ENCODE measurements around the gene TTK.

The TTK gene

GRCh38 chr6:80015839-80016435 lies 11.5 kb downstream of the TTK start:
- Histone ChIP-seq H3K4me1 (ENCODE audit: insufficient read depth, poor library complexity, severe bottlenecking) (no peaks in the 10 kb centered on the region), H3K27ac (ENCODE audit: poor library complexity, severe bottlenecking) (no peak overlapping the region), H3K27me3 (ENCODE audit: insufficient read depth, poor library complexity, severe bottlenecking) (no peaks in the 10 kb centered on the region), H3K9me3 (ENCODE audit: severe bottlenecking) (no peaks in the 10 kb centered on the region), H3K4me3 (ENCODE audit: severe bottlenecking) (no peak overlapping the region), H3K36me3 (ENCODE audit: low read depth) (peaks cover 97% of the 10 kb centered on the region)
- ATAC-seq (ENCODE audit: low read depth) (no peak), DNase-seq (ENCODE audit: low spot score) (no peak)
- TF ChIP-seq CTCF (IDR thresholded peaks at IDR 0.05; ENCODE audit: poor library complexity, severe bottlenecking) = no peak

- Histone ChIP-seq H3K36me3 (ENCODE audit: low read depth) (peaks cover 92% of the 10 kb centered on the region), H3K4me3 (ENCODE audit: severe bottlenecking) (no peak overlapping the region), H3K27me3 (ENCODE audit: insufficient read depth, poor library complexity, severe bottlenecking) (no peaks in the 10 kb centered on the region), H3K9me3 (ENCODE audit: severe bottlenecking) (no peaks in the 10 kb centered on the region), H3K27ac (ENCODE audit: poor library complexity, severe bottlenecking) (no peak overlapping the region), H3K4me1 (ENCODE audit: insufficient read depth, poor library complexity, severe bottlenecking) (no peaks in the 10 kb centered on the region)
- no peak for DNase-seq (ENCODE audit: low spot score)
- no peak for ATAC-seq (ENCODE audit: low read depth)
- no peak for TF ChIP-seq CTCF (IDR thresholded peaks at IDR 0.05; ENCODE audit: poor library complexity, severe bottlenecking)
Observed at GRCh38 chr6:80020381-80021120, 16.1 kb downstream of the TTK start.

- H3K4me3 ChIP-seq (ENCODE audit: severe bottlenecking) = no peak overlapping the region
- H3K36me3 ChIP-seq (ENCODE audit: low read depth) = peaks cover 92% of the 10 kb centered on the region
- no peaks in the 10 kb centered on the region for H3K9me3 ChIP-seq (ENCODE audit: severe bottlenecking)
- TF ChIP-seq CTCF (IDR thresholded peaks at IDR 0.05; ENCODE audit: poor library complexity, severe bottlenecking) = no peak
- H3K27me3 ChIP-seq (ENCODE audit: insufficient read depth, poor library complexity, severe bottlenecking) = no peaks in the 10 kb centered on the region
- no peak for ATAC-seq (ENCODE audit: low read depth)
- no peak for DNase-seq (ENCODE audit: low spot score)
- no peaks in the 10 kb centered on the region for H3K4me1 ChIP-seq (ENCODE audit: insufficient read depth, poor library complexity, severe bottlenecking)
- H3K27ac ChIP-seq (ENCODE audit: poor library complexity, severe bottlenecking) = no peak overlapping the region
Observed at GRCh38 chr6:80021131-80021530, 16.7 kb downstream of the TTK start.

- no peak overlapping the region for H3K4me3 ChIP-seq (ENCODE audit: severe bottlenecking)
- H3K9me3 ChIP-seq (ENCODE audit: severe bottlenecking) = no peaks in the 10 kb centered on the region
- ATAC-seq (ENCODE audit: low read depth) (no peak), DNase-seq (ENCODE audit: low spot score) (no peak)
- H3K36me3 ChIP-seq (ENCODE audit: low read depth) = peaks cover 92% of the 10 kb centered on the region
- no peak for TF ChIP-seq CTCF (IDR thresholded peaks at IDR 0.05; ENCODE audit: poor library complexity, severe bottlenecking)
- H3K4me1 ChIP-seq (ENCODE audit: insufficient read depth, poor library complexity, severe bottlenecking) = no peaks in the 10 kb centered on the region
- H3K27ac ChIP-seq (ENCODE audit: poor library complexity, severe bottlenecking) = no peak overlapping the region
- no peaks in the 10 kb centered on the region for H3K27me3 ChIP-seq (ENCODE audit: insufficient read depth, poor library complexity, severe bottlenecking)
Observed at GRCh38 chr6:80021591-80021990, 17.1 kb downstream of the TTK start.

GRCh38 chr6:80022803-80023202 lies 18.4 kb downstream of the TTK start:
- peaks cover 92% of the 10 kb centered on the region for H3K36me3 ChIP-seq (ENCODE audit: low read depth)
- ATAC-seq (ENCODE audit: low read depth) (no peak), DNase-seq (ENCODE audit: low spot score) (no peak)
- H3K27me3 ChIP-seq (ENCODE audit: insufficient read depth, poor library complexity, severe bottlenecking) = no peaks in the 10 kb centered on the region
- H3K4me3 ChIP-seq (ENCODE audit: severe bottlenecking) = no peak overlapping the region
- H3K27ac ChIP-seq (ENCODE audit: poor library complexity, severe bottlenecking) = no peak overlapping the region
- TF ChIP-seq CTCF (IDR thresholded peaks at IDR 0.05; ENCODE audit: poor library complexity, severe bottlenecking) = no peak
- no peaks in the 10 kb centered on the region for H3K4me1 ChIP-seq (ENCODE audit: insufficient read depth, poor library complexity, severe bottlenecking)
- H3K9me3 ChIP-seq (ENCODE audit: severe bottlenecking) = no peaks in the 10 kb centered on the region

Data from RWPE2 (cell line).